NAMALWA (cell line): ENCODE data around the gene PGAM1.
"Not testable (repeated sequence)": the region's sequence is repeated elsewhere in the genome, so short reads cannot be mapped to it uniquely, and the experiment has no call there.

Experiments used
- DNase-seq: peaks from one replicate; pipeline ENCODE4 v3.0.0-alpha.2; 2015; ENCODE audit warnings: low spot score

Gene PGAM1

GRCh38 chr10:97459111-97459510, 33.1 kb downstream of the PGAM1 start:
- no peak for DNase-seq

GRCh38 chr10:97459933-97460332, 33.9 kb downstream of the PGAM1 start:
- DNase-seq = no peak

GRCh38 chr10:97462309-97462708, 36.3 kb downstream of the PGAM1 start:
- DNase-seq = no peak

GRCh38 chr10:97463363-97464132, 37.6 kb downstream of the PGAM1 start:
- peak; percentile 74 for DNase-seq

- DNase-seq = no peak
Measured at GRCh38 chr10:97464226-97464625, 38.2 kb downstream of the PGAM1 start.

- no peak for DNase-seq
Measured at GRCh38 chr10:97465982-97466381, 40.0 kb downstream of the PGAM1 start.

- DNase-seq = no peak
Measured at GRCh38 chr10:97466755-97467154, 40.8 kb downstream of the PGAM1 start.

GRCh38 chr10:97468162-97468561, 42.2 kb downstream of the PGAM1 start:
- DNase-seq = peak; percentile 75

GRCh38 chr10:97468781-97469180, 42.8 kb downstream of the PGAM1 start:
- not testable (repeated sequence) for DNase-seq

- DNase-seq = no peak
Measured at GRCh38 chr10:97474918-97475317, 48.9 kb downstream of the PGAM1 start.

GRCh38 chr10:97475936-97476594, 50.1 kb downstream of the PGAM1 start:
- no peak for DNase-seq

- not testable (repeated sequence) for DNase-seq
Measured at GRCh38 chr10:97479410-97479809, 53.4 kb downstream of the PGAM1 start.

GRCh38 chr10:97479939-97480338, 53.9 kb downstream of the PGAM1 start:
- DNase-seq = peak; percentile 73

- no peak for DNase-seq
Measured at GRCh38 chr10:97481071-97481470, 55.1 kb downstream of the PGAM1 start.

GRCh38 chr10:97482381-97482780, 56.4 kb downstream of the PGAM1 start:
- no peak for DNase-seq
